ENCODE measurements around the gene ADAMTSL2. TPM values are rescaled to one million over a fixed set of nuclear protein-coding genes. Genes with fewer than 3 reads are reported as not detected.

Gene ADAMTSL2
- total RNA-seq, 2 experiments from 2014 or later, result 0.11 to 0.25 TPM

- TF ChIP-seq CTCF (IDR thresholded peaks at IDR 0.05), result no peak
- ATAC-seq, result no peak
- H3K4me3 Mint-ChIP-seq, result no peak overlapping the region
- no peaks in the 10 kb centered on the region for H3K9me3 Mint-ChIP-seq
- ChIA-PET CTCF (interaction anchor here (0.8 kb wide), 1 partner anchor 215 kb away, joined by 3 read pairs; no protein-coding TSS in a partner anchor), POLR2A (no interaction called here)
- DNase-seq, result no peak
- no peak overlapping the region for H3K27ac Mint-ChIP-seq
- no peaks in the 10 kb centered on the region for H3K27me3 Mint-ChIP-seq
- no peaks in the 10 kb centered on the region for H3K36me3 Mint-ChIP-seq (ENCODE audit: low read depth)
- H3K4me1 Mint-ChIP-seq (ENCODE audit: low read depth), result peaks cover 11% of the 10 kb centered on the region
- intact Hi-C loops (cut with micrococcal nuclease), result no loop called here
These were observed 6.3 kb upstream of the ADAMTSL2 start for GRCh38 chr9:133528001-133528875.

- H3K36me3 Mint-ChIP-seq (ENCODE audit: low read depth), result no peaks in the 10 kb centered on the region
- ChIA-PET CTCF (no interaction called here), POLR2A (no interaction called here)
- H3K27me3 Mint-ChIP-seq, result peaks cover 3% of the 10 kb centered on the region
- no peaks in the 10 kb centered on the region for H3K9me3 Mint-ChIP-seq
- DNase-seq (no peak), ATAC-seq (no peak)
- peaks cover 16% of the 10 kb centered on the region for H3K4me1 Mint-ChIP-seq (ENCODE audit: low read depth)
- H3K4me3 Mint-ChIP-seq, result no peak overlapping the region
- TF ChIP-seq CTCF (IDR thresholded peaks at IDR 0.05), result no peak
- no peak overlapping the region for H3K27ac Mint-ChIP-seq
- intact Hi-C loops (cut with micrococcal nuclease), result no loop called here
These were observed 5.6 kb upstream of the ADAMTSL2 start for GRCh38 chr9:133528876-133529241.

- intact Hi-C loops (cut with micrococcal nuclease), result no loop called here
- ATAC-seq (no peak), DNase-seq (no peak)
- peaks cover 3% of the 10 kb centered on the region for H3K27me3 Mint-ChIP-seq
- no peak overlapping the region for H3K27ac Mint-ChIP-seq
- H3K4me1 Mint-ChIP-seq (ENCODE audit: low read depth), result peaks cover 17% of the 10 kb centered on the region
- POLR2A ChIA-PET, result no interaction called here
- CTCF ChIA-PET, result no interaction called here
- no peak overlapping the region for H3K4me3 Mint-ChIP-seq
- TF ChIP-seq CTCF (IDR thresholded peaks at IDR 0.05), result no peak
- H3K9me3 Mint-ChIP-seq, result no peaks in the 10 kb centered on the region
- no peaks in the 10 kb centered on the region for H3K36me3 Mint-ChIP-seq (ENCODE audit: low read depth)
These were observed 5.0 kb upstream of the ADAMTSL2 start for GRCh38 chr9:133529457-133529856.

GRCh38 chr9:133529874-133530273, 4.6 kb upstream of the ADAMTSL2 start:
- Mint-ChIP-seq H3K9me3 (no peaks in the 10 kb centered on the region), H3K36me3 (ENCODE audit: low read depth) (no peaks in the 10 kb centered on the region), H3K4me1 (ENCODE audit: low read depth) (peaks cover 17% of the 10 kb centered on the region), H3K27ac (no peak overlapping the region), H3K4me3 (no peak overlapping the region), H3K27me3 (peaks cover 3% of the 10 kb centered on the region)
- intact Hi-C loops (cut with micrococcal nuclease), result loop anchor here (10.0 kb wide), 1 partner anchor 195 kb away; no protein-coding TSS in a partner anchor
- no peak for TF ChIP-seq CTCF (IDR thresholded peaks at IDR 0.05)
- ATAC-seq (no peak), DNase-seq (no peak)
- ChIA-PET POLR2A (no interaction called here), CTCF (interaction anchor here (1.4 kb wide), 1 partner anchor 209 kb away, joined by 4 read pairs; the partner anchor contains the start of gene SARDH)

- ChIA-PET CTCF (interaction anchor here (1.4 kb wide), 1 partner anchor 207 kb away, joined by 4 read pairs; the partner anchor contains the start of gene SARDH), POLR2A (no interaction called here)
- no peak for TF ChIP-seq CTCF (IDR thresholded peaks at IDR 0.05)
- ATAC-seq (no peak), DNase-seq (no peak)
- H3K4me1 Mint-ChIP-seq (ENCODE audit: low read depth), result peaks cover 17% of the 10 kb centered on the region
- no peak overlapping the region for H3K4me3 Mint-ChIP-seq
- H3K27ac Mint-ChIP-seq, result no peak overlapping the region
- intact Hi-C loops (cut with micrococcal nuclease), result loop anchor here (10.0 kb wide), 1 partner anchor 194 kb away; no protein-coding TSS in a partner anchor
- H3K9me3 Mint-ChIP-seq, result no peaks in the 10 kb centered on the region
- H3K36me3 Mint-ChIP-seq (ENCODE audit: low read depth), result no peaks in the 10 kb centered on the region
- H3K27me3 Mint-ChIP-seq, result peaks cover 5% of the 10 kb centered on the region
These were observed 3.2 kb upstream of the ADAMTSL2 start for GRCh38 chr9:133531293-133531692.

Measured in activated CD8-positive, alpha-beta T cell treated with anti-CD3 and anti-CD28 coated beads for 36 hours (primary cell).